Panc1 (cell line): ENCODE results near the gene CEP131. TPM values are rescaled to one million over a fixed set of nuclear protein-coding genes. Genes with fewer than 3 reads are reported as not detected.

Experiments
- ATAC-seq: fragments of 200-7000 bp; cut with Tn5 transposase; 2 replicates; pipeline ENCODE4 v1.9.1; 2020; ENCODE audit warnings: mild to moderate bottlenecking, moderate library complexity
- BruUV-seq: library from RNA; stranded (reverse); fragments of 400-500 nt; replicated peaks from 2 replicates; lab custom pipeline; 2021; lab: Mats Ljungman, UMichigan
- CTCF ChIA-PET: fragments of 300-600 bp; sonication (Branson Sonifier 250); formaldehyde crosslinking; loops from one replicate; lab custom pipeline; 2022; ENCODE audit warnings: antibody characterized with exemption; lab: Charles Lee
- POLR2A ChIA-PET: fragments of 300-600 bp; sonication (Branson Sonifier 250); formaldehyde crosslinking; loops from one replicate; lab custom pipeline; 2022; ENCODE audit warnings: antibody characterized with exemption; lab: Charles Lee
- DNase-seq: peaks from one replicate; pipeline ENCODE4 v3.0.0-alpha.2; 2010; ENCODE audit warnings: low read depth, low spot score
- H3K27ac ChIP-seq: 2 replicates; pipeline ENCODE4 v1.5.1; 2011; ENCODE audit warnings: mild to moderate bottlenecking, low read length, inconsistent platforms
- H3K27me3 ChIP-seq: fragments of 200-500 bp; sonication (Bioruptor generic); 2 replicates; pipeline ENCODE4 v1.6.0; 2014; ENCODE audit warnings: low read length, inconsistent platforms; ENCODE audit not compliant: control insufficient read depth, insufficient read depth
- H3K36me3 ChIP-seq: fragments of 200-500 bp; sonication (Bioruptor generic); 2 replicates; pipeline ENCODE4 v1.5.1; 2014; ENCODE audit warnings: inconsistent platforms, mild to moderate bottlenecking, low read length, moderate library complexity; ENCODE audit not compliant: control insufficient read depth, insufficient read depth
- H3K4me1 ChIP-seq: 2 replicates; pipeline ENCODE4 v1.5.1; 2011; ENCODE audit warnings: inconsistent platforms, mild to moderate bottlenecking, low read length, moderate library complexity; ENCODE audit not compliant: control insufficient read depth, insufficient read depth
- H3K4me3 ChIP-seq, 2 experiments: 2 replicates each; pipeline ENCODE4 v1.5.1; 2011 to 2012; ENCODE audit warnings: low read depth in 2 of 2, low read length in 2 of 2, mild to moderate bottlenecking in 2 of 2, inconsistent platforms in 1 of 2, moderate library complexity in 1 of 2
- H3K9me3 ChIP-seq: fragments of 200-500 bp; sonication (Bioruptor generic); 2 replicates; pipeline ENCODE4 v1.5.1; 2014; ENCODE audit warnings: low read depth, mild to moderate bottlenecking, inconsistent platforms, low read length, moderate library complexity; ENCODE audit not compliant: control insufficient read depth, insufficient read depth
- CTCF ChIP-seq: fragments of 450-650 bp; IDR thresholded peaks from 2 replicates; pipeline ENCODE4 v1.5.1; 2017; ENCODE audit warnings: mild to moderate bottlenecking
- POLR2AphosphoS5 ChIP-seq: IDR thresholded peaks from 2 replicates; pipeline ENCODE4 v1.6.1; 2012; ENCODE audit warnings: mild to moderate bottlenecking, low read depth, low read length, moderate library complexity
- REST ChIP-seq, 2 experiments: IDR thresholded peaks; 2 replicates each; pipeline ENCODE4 v1.6.1; 2011 to 2012; ENCODE audit warnings: low read depth in 2 of 2, control low read depth in 1 of 2, low read length in 1 of 2, mild to moderate bottlenecking in 1 of 2, moderate library complexity in 1 of 2; ENCODE audit not compliant: insufficient read depth in 1 of 2
- SIN3A ChIP-seq: IDR thresholded peaks from 2 replicates; pipeline ENCODE4 v1.6.1; 2012; ENCODE audit warnings: low read depth, mild to moderate bottlenecking, low read length, moderate library complexity, borderline replicate concordance; ENCODE audit not compliant: insufficient read depth
- TCF7L2 ChIP-seq: IDR thresholded peaks from 2 replicates; pipeline ENCODE4 v1.6.1; 2011; ENCODE audit warnings: mild to moderate bottlenecking, low read depth, low read length, inconsistent platforms
- in situ Hi-C: cut with HindIII; loops from 2 replicates; pipeline ENCODE4 v1.10.0; 2016; ENCODE audit warnings: low sequenced_read_pairs, low pct_unique_long_range_greater_than_20kb
- intact Hi-C: fragments of 100-400 bp; cut with micrococcal nuclease; formaldehyde crosslinking; loops from one replicate; pipeline ENCODE4 v1.10.0; 2022; ENCODE audit not compliant: unreplicated experiment
- total RNA-seq: library from RNA; stranded (reverse); gene quantifications from one replicate; pipeline ENCODE4 v1.2.1, GENCODE V29; 2021; ENCODE audit not compliant: unreplicated experiment

The CEP131 gene
- total RNA-seq, 1 experiment from 2014 or later, result 26.0 TPM

- no TSS peak for BruUV-seq
- TF ChIP-seq REST (IDR thresholded peaks at IDR 0.05; ENCODE audit: insufficient read depth in 1 of 2, low read depth in 2 of 2, low read length in 1 of 2), result no peak
- no peak for TF ChIP-seq CTCF
- TF ChIP-seq TCF7L2, result no peak
- no peak for TF ChIP-seq SIN3A
- no peak for TF ChIP-seq POLR2AphosphoS5
- DNase-seq, result no peak
These were observed 37.4 kb upstream of the CEP131 start for GRCh38 chr17:81260171-81260570.

DNA sequence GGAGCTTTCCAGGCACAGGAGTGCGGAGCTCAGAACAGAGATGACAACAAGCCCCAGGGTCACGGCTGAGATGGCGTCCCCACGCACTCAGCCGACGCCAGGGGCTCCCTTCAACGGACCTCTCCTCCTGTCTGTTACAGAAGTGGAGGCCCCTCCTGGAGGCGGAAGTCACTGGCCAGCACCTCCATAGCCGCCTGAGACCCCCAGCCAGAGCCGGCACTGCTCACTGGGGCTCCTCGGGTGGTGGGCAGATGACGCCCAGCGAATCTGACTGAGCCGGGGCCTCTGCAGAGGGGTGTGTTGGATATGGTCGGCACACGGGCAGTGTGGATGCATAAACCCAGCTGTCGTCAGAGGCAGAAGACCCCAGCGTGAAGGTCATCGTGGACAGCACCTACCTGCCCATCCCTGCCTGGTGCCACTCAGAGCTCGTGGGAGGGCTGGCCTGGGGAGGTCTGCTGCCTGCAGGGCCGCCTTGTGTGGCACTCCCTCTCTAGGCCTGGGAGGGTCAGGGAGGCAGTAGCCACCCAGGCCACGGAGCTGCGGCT, 36.4 kb upstream of the CEP131 start:
- H3K9me3 ChIP-seq, result no peaks in the 10 kb centered on the region
- peaks cover 3% of the 10 kb centered on the region for H3K4me1 ChIP-seq
- DNase-seq (no peak), ATAC-seq (no peak)
- no TSS peak for BruUV-seq
- no peak overlapping the region for H3K4me3 ChIP-seq
- ChIA-PET CTCF (interaction anchor here (1.1 kb wide), 1 partner anchor 139 kb away, joined by 6 read pairs; no protein-coding TSS in a partner anchor), POLR2A (no interaction called here)
- H3K27me3 ChIP-seq, result no peaks in the 10 kb centered on the region
- TF ChIP-seq POLR2AphosphoS5, result no peak
- no peak for TF ChIP-seq CTCF
- no peak for TF ChIP-seq REST (IDR thresholded peaks at IDR 0.05; ENCODE audit: insufficient read depth in 1 of 2, low read depth in 2 of 2, low read length in 1 of 2)
- TF ChIP-seq SIN3A, result no peak
- TF ChIP-seq TCF7L2, result no peak
- H3K27ac ChIP-seq, result no peak overlapping the region
- in situ Hi-C loops (no loop called here), intact Hi-C loops (loop anchor here (10.0 kb wide), 1 partner anchor 226 kb away; no protein-coding TSS in a partner anchor)
- H3K36me3 ChIP-seq, result peaks cover 10% of the 10 kb centered on the region; the same call in 1 of the 2 replicates

More at GRCh38 chr17:81260171-81260570, 37.4 kb upstream of the CEP131 start:
- in situ Hi-C loops (no loop called here), intact Hi-C loops (no loop called here)
- Histone ChIP-seq H3K27ac (no peak overlapping the region), H3K27me3 (no peaks in the 10 kb centered on the region), H3K4me3 (no peak overlapping the region), H3K4me1 (no peaks in the 10 kb centered on the region; the same call in none of the 2 replicates), H3K36me3 (peaks cover 10% of the 10 kb centered on the region; the same call in 1 of the 2 replicates), H3K9me3 (no peaks in the 10 kb centered on the region)
- no peak for ATAC-seq
- ChIA-PET POLR2A (no interaction called here), CTCF (no interaction called here)
